ENCODE results near the gene SMYD3.
A peak's percentile ranks its signal among the peaks of the same experiment; 100 is the strongest.

Gene SMYD3

GRCh38 chr1:246491551-246492053, 15.5 kb downstream of the SMYD3 start:
- Histone ChIP-seq H4K20me1 (ENCODE audit: insufficient read depth, low read length) (no peaks in the 10 kb centered on the region), H3K9me2 (replicated peaks; ENCODE audit: insufficient read depth, low read length) (no peaks in the 10 kb centered on the region), H3K4me1 (ENCODE audit: low read length) (no peaks in the 10 kb centered on the region), H3F3A (ENCODE audit: insufficient read depth, low read length) (no peaks in the 10 kb centered on the region), H3K79me2 (ENCODE audit: low read length) (no peaks in the 10 kb centered on the region), H3K4me2 (ENCODE audit: low read depth, low read length) (no peak overlapping the region), H3K36me3 (replicated peaks; ENCODE audit: insufficient read depth, low read length) (no peaks in the 10 kb centered on the region), H3K27ac (ENCODE audit: low read length) (no peak overlapping the region), H2AFZ (ENCODE audit: low read length) (no peak overlapping the region), H3K9ac (ENCODE audit: low read length) (no peak overlapping the region), H3K27me3 (replicated peaks; ENCODE audit: insufficient read depth, low read length) (no peaks in the 10 kb centered on the region), H3K9me3 (replicated peaks; ENCODE audit: insufficient read depth, low read length) (no peaks in the 10 kb centered on the region), H3K4me3 (ENCODE audit: low read length) (no peak overlapping the region)
- TF ChIP-seq CTCF (IDR thresholded peaks at IDR 0.05; ENCODE audit: low read length): no peak
- TF ChIP-seq EZH2phosphoT487 (IDR thresholded peaks at IDR 0.05; ENCODE audit: low read length): no peak
- no peak for TF ChIP-seq EZH2 (optimal IDR thresholded peaks at IDR 0.05; ENCODE audit: low read depth, low read length)
- DNase-seq: no peak

DNA sequence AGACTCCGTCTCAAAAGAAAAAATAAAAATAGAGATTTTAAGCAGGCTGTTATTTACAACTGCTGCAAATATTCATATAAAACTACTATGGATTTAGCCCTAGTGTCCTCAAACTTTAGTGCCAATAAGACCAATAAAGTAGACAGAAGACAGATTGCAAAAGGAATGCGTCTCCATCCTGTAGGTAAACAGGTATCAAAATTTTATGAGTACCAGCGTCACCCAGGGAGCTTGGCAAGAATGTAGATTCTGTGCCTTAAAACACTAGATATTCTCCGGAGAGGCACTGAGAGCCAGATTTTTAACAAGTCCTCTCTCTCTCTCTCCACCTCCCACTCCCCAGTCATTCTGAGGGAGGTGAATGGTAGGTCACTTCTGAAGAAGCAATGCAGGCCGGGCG, 18.4 kb downstream of the SMYD3 start:
- Histone ChIP-seq H3F3A (ENCODE audit: insufficient read depth, low read length) (no peaks in the 10 kb centered on the region), H3K27ac (ENCODE audit: low read length) (no peak overlapping the region), H3K36me3 (replicated peaks; ENCODE audit: insufficient read depth, low read length) (no peaks in the 10 kb centered on the region), H3K27me3 (replicated peaks; ENCODE audit: insufficient read depth, low read length) (no peaks in the 10 kb centered on the region), H4K20me1 (ENCODE audit: insufficient read depth, low read length) (no peaks in the 10 kb centered on the region), H3K79me2 (ENCODE audit: low read length) (no peaks in the 10 kb centered on the region), H2AFZ (ENCODE audit: low read length) (no peak overlapping the region), H3K4me1 (ENCODE audit: low read length) (peaks cover 2% of the 10 kb centered on the region; the same call in 1 of the 2 replicates), H3K9me3 (replicated peaks; ENCODE audit: insufficient read depth, low read length) (no peaks in the 10 kb centered on the region), H3K9ac (ENCODE audit: low read length) (no peak overlapping the region), H3K4me3 (ENCODE audit: low read length) (no peak overlapping the region), H3K4me2 (ENCODE audit: low read depth, low read length) (no peak overlapping the region), H3K9me2 (replicated peaks; ENCODE audit: insufficient read depth, low read length) (no peaks in the 10 kb centered on the region)
- DNase-seq: no peak
- TF ChIP-seq CTCF (IDR thresholded peaks at IDR 0.05; ENCODE audit: low read length) (no peak), EZH2phosphoT487 (IDR thresholded peaks at IDR 0.05; ENCODE audit: low read length) (no peak), EZH2 (optimal IDR thresholded peaks at IDR 0.05; ENCODE audit: low read depth, low read length) (no peak)

DNA sequence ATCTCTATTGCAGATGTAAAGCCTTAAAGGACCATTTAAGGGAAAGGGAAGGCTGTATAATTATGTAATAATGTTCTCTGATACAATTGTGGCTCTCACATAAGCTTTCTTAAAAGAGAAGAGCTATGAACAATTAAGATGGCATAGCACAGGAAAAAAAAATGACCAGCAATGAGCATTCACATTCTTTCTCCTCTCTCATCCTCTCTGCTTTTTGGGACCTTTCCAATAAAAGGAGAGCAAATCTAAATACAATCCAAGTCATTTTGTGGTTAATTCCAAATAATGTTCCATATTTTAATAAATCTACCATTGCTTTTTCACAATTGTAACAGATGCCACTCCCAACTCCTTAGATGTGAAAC, 23.5 kb downstream of the SMYD3 start:
- H3K9ac ChIP-seq (ENCODE audit: low read length): no peak overlapping the region
- H3K9me2 ChIP-seq (replicated peaks; ENCODE audit: insufficient read depth, low read length): no peaks in the 10 kb centered on the region
- no peak for DNase-seq
- TF ChIP-seq CTCF (IDR thresholded peaks at IDR 0.05; ENCODE audit: low read length) (no peak), EZH2phosphoT487 (IDR thresholded peaks at IDR 0.05; ENCODE audit: low read length) (no peak), EZH2 (optimal IDR thresholded peaks at IDR 0.05; ENCODE audit: low read depth, low read length) (no peak)
- peaks cover 10% of the 10 kb centered on the region; the same call in 1 of the 2 replicates for H3K4me1 ChIP-seq (ENCODE audit: low read length)
- no peaks in the 10 kb centered on the region for H3K9me3 ChIP-seq (replicated peaks; ENCODE audit: insufficient read depth, low read length)
- H3K79me2 ChIP-seq (ENCODE audit: low read length): no peaks in the 10 kb centered on the region
- no peaks in the 10 kb centered on the region for H3K36me3 ChIP-seq (replicated peaks; ENCODE audit: insufficient read depth, low read length)
- H3K27ac ChIP-seq (ENCODE audit: low read length): no peak overlapping the region
- no peaks in the 10 kb centered on the region for H3K27me3 ChIP-seq (replicated peaks; ENCODE audit: insufficient read depth, low read length)
- no peak overlapping the region for H2AFZ ChIP-seq (ENCODE audit: low read length)
- H4K20me1 ChIP-seq (ENCODE audit: insufficient read depth, low read length): no peaks in the 10 kb centered on the region
- H3K4me2 ChIP-seq (ENCODE audit: low read depth, low read length): peak overlapping the region; percentile 28
- no peaks in the 10 kb centered on the region for H3F3A ChIP-seq (ENCODE audit: insufficient read depth, low read length)
- no peak overlapping the region for H3K4me3 ChIP-seq (ENCODE audit: low read length)
